BLaER1 treated with 17β-estradiol and CSF1 and Interleukin-3, amounts not matched to agents 10 nM and 100 nM (cell line): ENCODE results near the gene POLR1A.

ENCODE experiments used
- H3K27ac ChIP-seq, 11 experiments: shearing (Covaris generic); formaldehyde crosslinking; 2 replicates each; pipeline ENCODE4 v1.8.1; 2022
- H3K27me3 ChIP-seq, 11 experiments: shearing (Covaris generic); formaldehyde crosslinking; 2 replicates each; pipeline ENCODE4 v1.8.1; 2022
- H3K36me3 ChIP-seq, 11 experiments: shearing (Covaris generic); formaldehyde crosslinking; 2 replicates each; pipeline ENCODE4 v1.8.1; 2022
- H3K4me1 ChIP-seq, 10 experiments: shearing (Covaris generic); formaldehyde crosslinking; 2 replicates each; pipeline ENCODE4 v1.8.1; 2022
- H3K4me2 ChIP-seq, 11 experiments: shearing (Covaris generic); formaldehyde crosslinking; 2 replicates each; pipeline ENCODE4 v1.8.1; 2022
- H3K4me3 ChIP-seq, 10 experiments: shearing (Covaris generic); formaldehyde crosslinking; 2 replicates each; pipeline ENCODE4 v1.8.1; 2022
- H3K9ac ChIP-seq, 11 experiments: shearing (Covaris generic); formaldehyde crosslinking; 2 replicates each; pipeline ENCODE4 v1.8.1; 2022
- H3K9me3 ChIP-seq, 11 experiments: shearing (Covaris generic); formaldehyde crosslinking; replicated peaks in 1 of 11; 2 replicates each; pipeline ENCODE4 v1.8.1; 2022
- H4K20me1 ChIP-seq, 11 experiments: shearing (Covaris generic); formaldehyde crosslinking; 2 replicates each; pipeline ENCODE4 v1.8.1; 2022
- Cebpa-rat ChIP-seq, 11 experiments: shearing (Covaris generic); IDR thresholded peaks; 2 replicates each; pipeline ENCODE4 v1.8.1; 2022

POLR1A gene

GRCh38 chr2:85984788-85985187 is 120.9 kb downstream of the POLR1A start:
- no peaks in the 10 kb centered on the region for H3K9me3 ChIP-seq
- no peak overlapping the region for H3K4me2 ChIP-seq
- no peak overlapping the region for H3K27ac ChIP-seq
- H3K4me3 ChIP-seq: no peak overlapping the region
- peaks cover 0 to 5% (median 0%) of the 10 kb centered on the region in 10 experiments; a peak in 4 of 20 replicates for H3K4me1 ChIP-seq
- no peaks in the 10 kb centered on the region for H3K36me3 ChIP-seq
- no peak overlapping the region for H3K9ac ChIP-seq
- no peak for TF ChIP-seq Cebpa-rat (IDR thresholded peaks at IDR 0.05)
- H3K27me3 ChIP-seq: no peaks in the 10 kb centered on the region
- H4K20me1 ChIP-seq: no peaks in the 10 kb centered on the region

DNA sequence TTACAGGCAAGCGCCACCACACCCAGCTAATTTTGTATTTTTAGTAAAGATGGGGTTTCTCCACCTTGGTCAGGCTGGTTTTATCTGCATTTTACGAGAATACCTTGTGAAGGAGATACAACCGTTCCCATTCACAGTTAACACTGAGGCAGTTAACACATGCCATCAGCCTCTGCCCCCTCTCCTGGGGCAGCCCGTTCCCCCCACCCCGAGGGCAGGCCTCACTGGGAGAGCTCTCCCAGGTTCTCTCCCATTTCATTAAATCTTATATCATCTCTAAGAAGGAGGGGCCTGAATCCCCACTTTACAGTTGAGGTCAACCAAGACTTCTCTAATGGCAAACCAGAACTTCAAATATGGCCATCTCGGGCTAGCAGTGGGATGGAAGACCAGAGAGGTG is 121.9 kb downstream of the POLR1A start:
- Histone ChIP-seq H3K9ac (no peak overlapping the region), H3K9me3 (no peaks in the 10 kb centered on the region), H3K27ac (no peak overlapping the region), H3K4me3 (no peak overlapping the region), H3K4me1 (peaks cover 0 to 15% (median 7%) of the 10 kb centered on the region in 10 experiments; a peak in 11 of 20 replicates), H3K4me2 (no peak overlapping the region), H3K27me3 (no peaks in the 10 kb centered on the region), H4K20me1 (no peaks in the 10 kb centered on the region), H3K36me3 (no peaks in the 10 kb centered on the region)
- no peak for TF ChIP-seq Cebpa-rat (IDR thresholded peaks at IDR 0.05)

DNA sequence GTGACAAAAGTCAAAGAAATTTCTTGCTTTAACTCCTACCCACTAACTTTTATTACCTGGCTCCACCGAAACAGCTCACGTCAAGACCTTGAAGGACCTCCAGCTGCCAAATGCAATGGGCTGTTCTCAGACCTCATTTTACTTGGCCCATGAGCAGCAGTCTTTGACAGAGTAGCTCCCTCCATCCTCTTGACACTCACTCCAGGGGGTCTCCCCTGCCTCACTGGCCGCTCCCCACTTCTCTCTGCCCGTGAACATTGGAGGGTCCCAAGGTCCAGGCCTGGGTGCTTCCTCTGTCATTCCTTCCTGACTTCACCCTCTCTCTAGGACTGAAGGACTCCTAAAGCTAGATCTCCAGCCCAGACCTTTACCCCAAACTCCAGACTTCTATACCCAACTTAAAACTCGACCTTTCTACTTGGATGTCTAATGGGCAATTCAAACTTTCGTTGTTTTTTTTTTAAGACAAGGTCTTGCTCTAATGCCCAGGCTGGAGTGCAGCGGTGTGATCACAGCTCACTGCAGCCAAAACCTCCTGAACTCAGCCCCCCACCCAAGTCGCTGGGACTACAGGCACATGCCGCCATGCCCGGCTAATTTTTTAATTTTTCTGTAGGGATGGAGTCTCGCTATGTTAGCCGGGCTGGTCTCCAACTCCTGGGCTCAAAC is 124.0 kb downstream of the POLR1A start:
- Histone ChIP-seq H3K4me3 (no peak overlapping the region), H3K9me3 (no peaks in the 10 kb centered on the region), H3K4me2 (no peak overlapping the region), H4K20me1 (no peaks in the 10 kb centered on the region), H3K4me1 (peaks cover 0 to 15% (median 8%) of the 10 kb centered on the region in 10 experiments; a peak in 11 of 20 replicates), H3K27me3 (no peaks in the 10 kb centered on the region), H3K9ac (no peak overlapping the region), H3K36me3 (no peaks in the 10 kb centered on the region), H3K27ac (no peak overlapping the region)
- TF ChIP-seq Cebpa-rat (IDR thresholded peaks at IDR 0.05): no peak

DNA sequence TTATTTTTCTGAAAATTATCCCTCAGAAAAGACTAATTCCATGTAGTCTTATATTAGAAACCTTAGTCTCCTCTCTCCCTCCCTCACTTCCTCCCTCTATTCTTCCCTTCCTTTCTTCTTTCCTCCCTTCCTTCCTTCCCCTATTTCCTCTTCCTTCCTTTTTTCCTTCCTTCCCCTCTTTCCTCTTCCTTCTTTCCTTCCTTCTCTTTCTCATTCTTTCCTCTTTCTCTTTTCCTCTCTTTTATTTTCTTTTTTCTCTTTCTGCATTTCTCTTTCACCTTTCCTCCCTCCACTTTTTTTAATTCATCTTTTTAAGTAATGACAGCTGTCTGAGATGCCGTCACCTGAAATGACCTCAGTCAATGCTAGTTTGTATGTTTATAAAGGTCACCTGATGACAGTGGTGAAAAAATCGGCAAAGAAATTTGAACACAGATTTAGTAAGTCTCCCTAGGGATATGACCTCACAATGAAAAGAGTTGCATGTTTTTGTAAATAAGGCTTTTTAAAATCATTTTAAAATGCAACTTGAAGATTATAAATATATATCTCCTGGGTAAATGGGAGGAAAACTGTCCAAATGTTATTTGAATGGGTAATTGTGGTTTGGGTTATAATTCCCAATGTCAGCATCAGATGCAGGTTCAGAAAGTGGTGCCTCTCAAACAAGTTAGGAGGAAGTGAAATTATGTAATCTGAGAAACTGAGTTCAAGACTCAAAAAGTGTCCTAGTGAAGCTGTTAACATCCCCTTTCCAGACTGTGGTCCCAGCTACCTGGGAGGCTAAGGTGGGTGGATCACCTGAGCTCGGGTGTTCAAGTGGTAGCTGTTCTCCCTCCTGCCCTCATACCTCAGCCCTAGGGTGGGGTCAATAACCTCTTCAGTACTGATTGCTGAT is 126.6 kb downstream of the POLR1A start:
- Histone ChIP-seq H3K4me2 (peak overlapping the region in 3 of 11 experiments; percentile 39 to 76 (median 41); a peak in 6 of 22 replicates), H3K27ac (no peak overlapping the region), H3K27me3 (no peaks in the 10 kb centered on the region), H3K4me3 (no peak overlapping the region), H3K9me3 (peaks cover 0 to 4% (median 0%) of the 10 kb centered on the region in 11 experiments; a peak in 1 of 22 replicates), H3K9ac (no peak overlapping the region), H4K20me1 (no peaks in the 10 kb centered on the region), H3K4me1 (peaks cover 0 to 24% (median 8%) of the 10 kb centered on the region in 10 experiments; a peak in 11 of 20 replicates), H3K36me3 (no peaks in the 10 kb centered on the region)
- TF ChIP-seq Cebpa-rat (IDR thresholded peaks at IDR 0.05): no peak

DNA sequence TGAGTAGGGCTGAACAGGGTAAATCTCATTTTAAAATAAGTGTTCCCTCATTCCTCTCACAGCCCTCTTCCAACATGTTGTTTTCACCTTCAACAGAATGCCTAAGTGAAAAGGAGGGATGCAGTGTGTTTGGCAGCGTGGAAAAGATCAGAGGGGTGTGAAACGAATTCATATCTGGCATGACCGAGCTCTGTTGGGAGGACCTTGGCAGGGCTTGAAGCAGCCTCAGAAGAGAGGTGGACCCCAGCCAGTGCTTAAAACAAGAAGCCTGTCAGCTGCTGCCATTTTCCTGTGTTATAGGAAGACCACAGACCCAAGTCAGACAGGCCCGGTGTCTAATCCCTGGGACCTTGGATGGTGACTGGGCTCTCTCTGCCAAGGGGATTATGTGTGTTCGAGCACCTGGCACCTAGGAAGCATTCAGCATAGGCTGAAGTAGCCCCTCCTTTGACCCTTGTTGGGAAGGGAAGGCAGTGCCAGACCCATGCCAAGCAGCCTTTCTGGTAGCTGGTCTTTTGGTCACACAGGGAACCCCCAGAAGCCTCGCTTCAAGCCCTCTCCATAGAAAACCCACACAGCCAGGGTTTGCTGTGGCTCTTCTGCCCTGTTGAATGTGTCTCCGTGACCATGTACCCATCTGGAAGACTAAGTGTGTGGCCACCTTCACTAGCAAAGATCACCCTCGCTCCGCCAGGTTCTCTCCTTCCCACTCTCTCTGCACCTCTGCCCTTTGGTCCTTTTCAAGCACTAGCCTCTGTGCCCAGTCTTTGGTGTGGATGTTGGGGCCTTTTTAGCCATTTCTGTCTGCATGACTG is 129.4 kb downstream of the POLR1A start:
- TF ChIP-seq Cebpa-rat (IDR thresholded peaks at IDR 0.05): no peak
- peaks cover 15 to 28% (median 23%) of the 10 kb centered on the region in 11 experiments for H3K9me3 ChIP-seq
- no peaks in the 10 kb centered on the region for H4K20me1 ChIP-seq
- H3K36me3 ChIP-seq: no peaks in the 10 kb centered on the region
- H3K4me3 ChIP-seq: no peak overlapping the region
- H3K27ac ChIP-seq: no peak overlapping the region
- no peaks in the 10 kb centered on the region for H3K27me3 ChIP-seq
- peaks cover 0 to 24% (median 8%) of the 10 kb centered on the region in 10 experiments; a peak in 11 of 20 replicates for H3K4me1 ChIP-seq
- H3K9ac ChIP-seq: no peak overlapping the region
- H3K4me2 ChIP-seq: peak overlapping the region in 1 of 11 experiments; percentile 33; a peak in 1 of 22 replicates

DNA sequence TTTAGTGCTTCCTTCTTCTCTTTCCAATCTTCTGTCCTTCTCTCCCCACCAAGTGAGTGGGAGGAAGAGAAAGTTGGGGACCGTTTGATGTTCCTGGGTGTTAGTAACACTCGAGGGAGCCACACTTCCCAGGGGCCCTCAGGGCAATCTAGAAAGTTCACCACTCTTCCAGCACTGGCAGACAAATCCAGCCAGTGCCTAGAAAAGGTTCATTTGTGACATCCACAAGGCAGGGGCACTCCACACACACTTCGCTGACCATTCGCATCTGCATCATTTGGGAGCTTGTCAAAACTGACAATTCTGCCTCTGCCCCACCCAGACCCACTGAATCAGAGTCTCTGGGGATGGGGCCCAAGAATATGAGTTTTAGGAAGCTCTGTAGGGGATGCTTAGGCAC is 130.1 kb downstream of the POLR1A start:
- Histone ChIP-seq H3K4me3 (no peak overlapping the region), H3K4me2 (peak overlapping the region in 2 of 11 experiments; percentile 17 to 33; a peak in 2 of 22 replicates), H3K27me3 (no peaks in the 10 kb centered on the region), H3K4me1 (peaks cover 0 to 24% (median 8%) of the 10 kb centered on the region in 10 experiments; a peak in 11 of 20 replicates), H3K9ac (no peak overlapping the region), H4K20me1 (no peaks in the 10 kb centered on the region), H3K36me3 (no peaks in the 10 kb centered on the region), H3K27ac (no peak overlapping the region), H3K9me3 (peaks cover 19 to 33% (median 27%) of the 10 kb centered on the region in 11 experiments)
- no peak for TF ChIP-seq Cebpa-rat (IDR thresholded peaks at IDR 0.05)

DNA sequence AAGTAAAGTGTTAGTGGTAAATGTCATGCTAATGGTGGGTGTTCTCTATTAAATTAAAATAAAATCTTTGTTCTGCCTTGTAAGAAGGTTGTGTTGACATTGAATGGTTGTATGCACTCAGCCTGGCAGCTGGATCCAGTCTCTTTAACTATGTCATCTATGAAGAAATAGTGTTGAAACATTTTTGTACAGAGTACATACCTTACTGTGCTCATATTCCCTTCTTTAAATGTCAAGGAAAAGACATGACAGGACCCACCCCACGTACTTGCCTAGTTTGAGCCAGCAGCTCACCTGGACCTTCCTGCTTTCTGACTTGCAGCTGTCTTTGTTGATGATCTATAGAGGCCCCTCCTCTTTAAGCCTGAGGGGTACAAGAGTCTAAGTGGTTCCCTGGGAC is 131.3 kb downstream of the POLR1A start:
- Histone ChIP-seq H3K4me3 (no peak overlapping the region), H3K4me1 (peaks cover 0 to 15% (median 7%) of the 10 kb centered on the region in 10 experiments; a peak in 11 of 20 replicates), H3K9me3 (peaks cover 20 to 35% (median 29%) of the 10 kb centered on the region in 11 experiments), H4K20me1 (no peaks in the 10 kb centered on the region), H3K36me3 (no peaks in the 10 kb centered on the region), H3K27me3 (no peaks in the 10 kb centered on the region), H3K4me2 (no peak overlapping the region), H3K27ac (no peak overlapping the region), H3K9ac (no peak overlapping the region)
- TF ChIP-seq Cebpa-rat (IDR thresholded peaks at IDR 0.05): no peak

GRCh38 chr2:85972355-85972754 is 133.3 kb downstream of the POLR1A start:
- no peak for TF ChIP-seq Cebpa-rat (IDR thresholded peaks at IDR 0.05)
- H3K27me3 ChIP-seq: no peaks in the 10 kb centered on the region

More at GRCh38 chr2:85972355-85972754, 133.3 kb downstream of the POLR1A start:
- Histone ChIP-seq H3K4me1 (peaks cover 0 to 10% (median 0%) of the 10 kb centered on the region in 10 experiments; a peak in 2 of 20 replicates), H3K27ac (no peak overlapping the region), H3K9ac (no peak overlapping the region), H3K9me3 (peaks cover 20 to 35% (median 29%) of the 10 kb centered on the region in 11 experiments), H3K36me3 (no peaks in the 10 kb centered on the region), H4K20me1 (no peaks in the 10 kb centered on the region), H3K4me2 (no peak overlapping the region), H3K4me3 (no peak overlapping the region)
